H1 (cell line): ENCODE measurements around the gene TPSD1. TPM values are rescaled to one million over a fixed set of nuclear protein-coding genes. Genes with fewer than 3 reads are reported as not detected.

Source experiments
- CTBP2 ChIP-seq: IDR thresholded peaks from 2 replicates; pipeline ENCODE4 v1.7.0; 2011; ENCODE audit warnings: borderline replicate concordance, mild to moderate bottlenecking, moderate library complexity, mixed read lengths, low read length; ENCODE audit not compliant: insufficient read depth, insufficient read length
- GABPA ChIP-seq: IDR thresholded peaks from 2 replicates; pipeline ENCODE4 v1.6.1; 2011; ENCODE audit warnings: mild to moderate bottlenecking, low read length, moderate library complexity, borderline replicate concordance; ENCODE audit not compliant: insufficient read depth
- KDM1A ChIP-seq: fragments of 200-600, 300-600 bp; sonication (generic); IDR thresholded peaks from 2 replicates; pipeline ENCODE4 v1.7.1; 2016; ENCODE audit warnings: mild to moderate bottlenecking, low read length, borderline replicate concordance
- POU5F1 ChIP-seq: IDR thresholded peaks from 2 replicates; pipeline ENCODE4 v1.6.1; 2011; ENCODE audit warnings: low read depth, mild to moderate bottlenecking, low read length, moderate library complexity
- TBP ChIP-seq: IDR thresholded peaks from 2 replicates; pipeline ENCODE4 v1.6.1; 2011; ENCODE audit warnings: low read depth, low read length, improper control_type of control experiment
- polyA plus RNA-seq, 7 experiments: library from polyadenylated mRNA; depleted of rRNA in 3 of 7; stranded (reverse) in 5 of 7; unstranded in 2 of 7; fragments of >200 nt in 5 of 7; fragments of 200-250 nt in 2 of 7; gene quantifications; 1 replicate in 5 of 7; 2 replicates in 1 of 7; 4 replicates in 1 of 7; pipeline versions ENCODE4 v1.2.1 to v1.2.3, GENCODE V29; 2011 to 2013; ENCODE audit warnings: missing spikeins in 2 of 7, mixed read lengths in 2 of 7
- total RNA-seq: library from RNA; stranded (reverse); fragmentation: NEBNext Ultra II Directional; extraction: Animal tissue kit (Norgen Biotek cat#: 25700); gene quantifications from 2 replicates; pipeline ENCODE4 v1.2.1, GENCODE V29; 2021
- TF ChIP-seq, protein P1 (sequence below), 3 experiments: IDR thresholded peaks; 1 replicate in 2 of 3; 2 replicates in 1 of 3; pipeline versions ENCODE4 v1.5.1 to v1.6.1; 2011; ENCODE audit warnings: low read length in 3 of 3, mild to moderate bottlenecking in 3 of 3, inconsistent platforms in 2 of 3, low read depth in 1 of 3, moderate library complexity in 1 of 3; ENCODE audit not compliant: insufficient read depth in 1 of 3; ENCODE audit errors: control extremely low read depth in 1 of 3

Gene TPSD1
- total and polyA plus RNA-seq, 2 of the 8 experiments (the other 6 are each of a cell fraction or from before 2014, with no cell fraction given) = 0.26 TPM; not detected in 1

DNA sequence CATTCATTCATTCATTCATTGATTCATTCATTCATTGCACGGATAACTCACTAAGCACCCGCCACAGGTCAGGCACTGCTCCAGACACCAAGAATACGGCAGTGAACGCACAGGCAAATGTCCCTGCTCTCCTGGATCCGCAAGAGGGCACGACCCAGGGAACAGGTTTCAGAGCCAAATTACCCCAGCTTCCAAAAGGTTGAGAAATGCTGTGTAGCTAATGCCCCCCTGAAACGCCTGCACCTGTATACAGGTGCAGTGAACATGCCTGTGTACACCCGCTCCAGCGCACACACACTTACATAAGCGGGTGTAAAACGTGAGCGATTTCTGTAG, 44.0 kb downstream of the TPSD1 start (continued):
- no peak for TF ChIP-seq KDM1A
- no peak for TF ChIP-seq TBP
- TF ChIP-seq, protein P1, sequence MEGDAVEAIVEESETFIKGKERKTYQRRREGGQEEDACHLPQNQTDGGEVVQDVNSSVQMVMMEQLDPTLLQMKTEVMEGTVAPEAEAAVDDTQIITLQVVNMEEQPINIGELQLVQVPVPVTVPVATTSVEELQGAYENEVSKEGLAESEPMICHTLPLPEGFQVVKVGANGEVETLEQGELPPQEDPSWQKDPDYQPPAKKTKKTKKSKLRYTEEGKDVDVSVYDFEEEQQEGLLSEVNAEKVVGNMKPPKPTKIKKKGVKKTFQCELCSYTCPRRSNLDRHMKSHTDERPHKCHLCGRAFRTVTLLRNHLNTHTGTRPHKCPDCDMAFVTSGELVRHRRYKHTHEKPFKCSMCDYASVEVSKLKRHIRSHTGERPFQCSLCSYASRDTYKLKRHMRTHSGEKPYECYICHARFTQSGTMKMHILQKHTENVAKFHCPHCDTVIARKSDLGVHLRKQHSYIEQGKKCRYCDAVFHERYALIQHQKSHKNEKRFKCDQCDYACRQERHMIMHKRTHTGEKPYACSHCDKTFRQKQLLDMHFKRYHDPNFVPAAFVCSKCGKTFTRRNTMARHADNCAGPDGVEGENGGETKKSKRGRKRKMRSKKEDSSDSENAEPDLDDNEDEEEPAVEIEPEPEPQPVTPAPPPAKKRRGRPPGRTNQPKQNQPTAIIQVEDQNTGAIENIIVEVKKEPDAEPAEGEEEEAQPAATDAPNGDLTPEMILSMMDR (IDR thresholded peaks at IDR 0.05; ENCODE audit: control extremely low read depth in 1 of 3, insufficient read depth in 1 of 3, low read depth in 1 of 3, low read length in 3 of 3) = no peak
- TF ChIP-seq POU5F1 = no peak
- no peak for TF ChIP-seq GABPA
- no peak for TF ChIP-seq CTBP2
